GM21423 (cell line): ENCODE results near the gene RBM14.
A peak's percentile ranks its signal among the peaks of the same experiment; 100 is the strongest.
"Not testable (repeated sequence)": the region's sequence is repeated elsewhere in the genome, so short reads cannot be mapped to it uniquely, and the experiment has no call there.

Experiments
- ATAC-seq: cut with Tn5 transposase; IDR thresholded peaks from one replicate; pipeline ENCODE4 v1.9.1; 2021; ENCODE audit warnings: mild to moderate bottlenecking, moderate library complexity; ENCODE audit not compliant: unreplicated experiment

Gene RBM14, protein sequence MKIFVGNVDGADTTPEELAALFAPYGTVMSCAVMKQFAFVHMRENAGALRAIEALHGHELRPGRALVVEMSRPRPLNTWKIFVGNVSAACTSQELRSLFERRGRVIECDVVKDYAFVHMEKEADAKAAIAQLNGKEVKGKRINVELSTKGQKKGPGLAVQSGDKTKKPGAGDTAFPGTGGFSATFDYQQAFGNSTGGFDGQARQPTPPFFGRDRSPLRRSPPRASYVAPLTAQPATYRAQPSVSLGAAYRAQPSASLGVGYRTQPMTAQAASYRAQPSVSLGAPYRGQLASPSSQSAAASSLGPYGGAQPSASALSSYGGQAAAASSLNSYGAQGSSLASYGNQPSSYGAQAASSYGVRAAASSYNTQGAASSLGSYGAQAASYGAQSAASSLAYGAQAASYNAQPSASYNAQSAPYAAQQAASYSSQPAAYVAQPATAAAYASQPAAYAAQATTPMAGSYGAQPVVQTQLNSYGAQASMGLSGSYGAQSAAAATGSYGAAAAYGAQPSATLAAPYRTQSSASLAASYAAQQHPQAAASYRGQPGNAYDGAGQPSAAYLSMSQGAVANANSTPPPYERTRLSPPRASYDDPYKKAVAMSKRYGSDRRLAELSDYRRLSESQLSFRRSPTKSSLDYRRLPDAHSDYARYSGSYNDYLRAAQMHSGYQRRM

GRCh38 chr11:66616379-66617154 lies at the start of gene RBM14:
RBM14 (plus strand) TSS chr11:66616630; CDS start chr11:66616721, 91 bp downstream.
- peak; percentile 90 for ATAC-seq

DNA sequence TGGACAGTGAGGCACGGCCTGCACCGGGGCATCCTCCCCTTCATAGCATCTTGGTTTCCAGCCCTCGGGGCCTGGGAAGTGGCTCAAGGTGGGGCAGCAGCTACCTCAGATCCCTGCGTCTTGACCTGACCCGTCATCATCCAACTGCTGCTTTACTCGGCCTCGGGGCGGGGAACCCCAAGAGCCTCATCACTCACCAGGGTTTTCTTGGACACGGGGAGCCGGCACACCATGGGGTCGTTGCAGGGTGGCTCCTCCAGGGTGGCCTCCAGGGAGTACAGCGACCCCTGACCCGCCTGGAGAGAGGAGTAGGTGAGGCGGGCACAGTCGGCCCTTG lies 48.7 kb upstream of the RBM14 start:
- ATAC-seq, result no peak

- ATAC-seq, result no peak
Observed at GRCh38 chr11:66568124-66568916, 48.1 kb upstream of the RBM14 start, which contains the start of gene CTSF. CTSF (minus strand) TSS chr11:66568606; CDS start chr11:66568486, 120 bp downstream.

DNA sequence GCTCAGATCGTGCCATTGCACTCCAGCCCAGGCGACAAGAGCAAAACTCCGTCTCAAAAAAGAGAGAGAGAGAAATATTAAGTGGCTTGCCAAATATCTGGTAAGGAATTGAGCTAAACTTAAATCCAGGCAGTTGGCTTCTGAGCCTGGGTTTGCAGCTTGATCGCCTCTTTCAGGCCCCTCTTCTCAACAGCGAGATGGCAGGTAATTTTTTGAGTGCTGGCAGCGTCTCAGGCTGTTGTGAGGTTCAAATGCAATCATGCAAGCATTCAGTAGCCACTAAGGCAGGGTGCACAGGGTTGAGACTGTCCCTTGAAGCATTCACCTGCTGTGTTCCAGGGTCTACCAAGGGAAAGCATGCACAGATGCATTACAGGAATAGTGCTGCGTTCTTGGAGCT lies 47.4 kb upstream of the RBM14 start:
- ATAC-seq, result no peak

DNA sequence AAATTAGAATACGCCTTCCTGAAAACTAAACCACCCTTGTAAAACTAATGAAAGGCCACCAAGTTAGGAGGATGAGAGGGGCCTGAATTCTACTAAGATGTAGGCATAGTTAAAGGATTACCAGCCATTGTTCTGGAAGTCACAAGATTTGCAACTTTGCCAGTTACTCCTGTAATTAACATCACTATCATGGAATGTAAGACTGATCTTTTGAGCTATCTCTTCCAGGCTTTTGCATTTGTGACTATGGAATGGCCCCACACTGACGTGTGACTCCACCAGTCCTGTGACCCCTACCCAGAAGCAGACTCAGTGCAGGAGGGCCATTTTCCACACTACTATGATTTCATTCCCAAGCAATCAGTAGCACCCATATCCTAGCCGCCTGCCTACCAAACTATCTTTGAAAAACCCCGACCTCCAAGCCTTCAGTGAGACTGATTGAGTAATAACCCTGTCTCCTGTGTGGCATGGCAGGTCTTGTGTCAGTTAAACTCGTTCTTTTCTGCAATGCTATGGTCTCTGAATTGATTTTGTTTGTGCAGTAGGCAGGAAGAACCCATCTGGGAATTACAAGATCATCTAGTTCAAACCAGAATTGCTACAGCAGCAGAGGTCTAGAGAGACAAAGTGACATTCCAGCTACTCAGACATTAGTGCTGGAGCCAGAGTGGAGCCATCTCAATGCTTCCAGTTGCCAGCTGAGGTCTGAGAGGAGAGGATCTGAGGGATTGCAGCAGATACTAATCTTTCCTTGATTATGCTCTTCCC lies 46.2 kb upstream of the RBM14 start:
- ATAC-seq, result no peak

DNA sequence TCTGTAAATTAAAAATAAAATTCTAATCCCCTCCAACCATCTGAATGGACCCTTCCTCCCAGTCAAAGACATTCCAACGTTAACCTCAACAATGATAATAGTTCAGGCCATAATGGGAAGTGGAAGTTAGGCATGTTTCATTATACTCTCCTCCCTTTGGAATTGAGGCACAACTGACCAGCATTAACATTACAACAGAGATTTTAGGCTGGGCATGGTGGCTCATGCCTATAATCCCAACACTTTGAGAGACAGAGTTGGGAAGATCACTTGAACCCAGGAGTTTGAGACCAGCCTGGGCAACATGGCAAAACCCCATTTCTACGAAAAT lies 45.6 kb upstream of the RBM14 start:
- no peak for ATAC-seq

- ATAC-seq, result no peak
Observed at GRCh38 chr11:66579017-66579606, 37.3 kb upstream of the RBM14 start.

DNA sequence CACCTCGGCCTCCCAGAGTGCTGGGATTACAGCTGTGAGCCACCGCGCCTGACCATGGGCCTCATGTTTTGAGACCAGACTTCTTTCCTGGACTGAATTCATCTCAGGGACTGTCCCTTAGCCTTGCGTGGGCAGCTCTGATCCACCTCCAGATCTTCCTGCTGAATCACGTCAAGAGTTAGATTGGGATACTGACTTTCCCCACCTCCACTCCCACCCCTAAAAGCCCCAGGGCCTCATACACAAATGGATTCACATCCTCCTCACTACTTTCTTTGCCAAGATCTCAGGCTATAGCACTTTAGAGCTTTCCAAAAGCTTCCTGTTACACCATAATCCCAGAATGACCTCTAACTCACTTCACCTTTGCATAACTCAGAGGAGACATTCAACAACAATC lies 35.6 kb upstream of the RBM14 start:
- ATAC-seq, result no peak

DNA sequence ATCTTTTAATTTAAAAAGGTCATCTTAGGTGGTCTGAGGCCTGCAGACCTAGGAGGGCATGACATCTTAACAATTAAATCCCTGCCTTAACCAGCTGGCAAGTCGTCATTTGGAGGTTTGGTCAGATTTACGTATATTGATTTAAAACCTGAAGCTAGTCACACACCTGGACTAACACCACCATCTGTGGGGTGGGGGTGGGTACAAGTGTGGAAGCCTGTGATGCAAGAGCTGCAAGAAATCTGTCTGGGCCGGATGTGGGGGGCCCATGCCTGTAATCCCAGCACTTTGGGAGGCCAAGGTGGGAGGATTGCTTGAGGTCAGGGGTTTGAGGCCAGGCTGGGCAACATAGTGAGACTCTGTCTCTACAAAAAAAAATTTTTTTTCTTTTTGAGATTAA lies 35.2 kb upstream of the RBM14 start:
- no peak for ATAC-seq

- ATAC-seq, result not testable (repeated sequence)
Observed at GRCh38 chr11:66582565-66583147, 33.8 kb upstream of the RBM14 start.

- ATAC-seq, result not testable (repeated sequence)
Observed at GRCh38 chr11:66585447-66585846, 31.0 kb upstream of the RBM14 start.

GRCh38 chr11:66586136-66586535 lies 30.3 kb upstream of the RBM14 start:
- no peak for ATAC-seq

GRCh38 chr11:66589315-66589714 lies 27.1 kb upstream of the RBM14 start:
- not testable (repeated sequence) for ATAC-seq

DNA sequence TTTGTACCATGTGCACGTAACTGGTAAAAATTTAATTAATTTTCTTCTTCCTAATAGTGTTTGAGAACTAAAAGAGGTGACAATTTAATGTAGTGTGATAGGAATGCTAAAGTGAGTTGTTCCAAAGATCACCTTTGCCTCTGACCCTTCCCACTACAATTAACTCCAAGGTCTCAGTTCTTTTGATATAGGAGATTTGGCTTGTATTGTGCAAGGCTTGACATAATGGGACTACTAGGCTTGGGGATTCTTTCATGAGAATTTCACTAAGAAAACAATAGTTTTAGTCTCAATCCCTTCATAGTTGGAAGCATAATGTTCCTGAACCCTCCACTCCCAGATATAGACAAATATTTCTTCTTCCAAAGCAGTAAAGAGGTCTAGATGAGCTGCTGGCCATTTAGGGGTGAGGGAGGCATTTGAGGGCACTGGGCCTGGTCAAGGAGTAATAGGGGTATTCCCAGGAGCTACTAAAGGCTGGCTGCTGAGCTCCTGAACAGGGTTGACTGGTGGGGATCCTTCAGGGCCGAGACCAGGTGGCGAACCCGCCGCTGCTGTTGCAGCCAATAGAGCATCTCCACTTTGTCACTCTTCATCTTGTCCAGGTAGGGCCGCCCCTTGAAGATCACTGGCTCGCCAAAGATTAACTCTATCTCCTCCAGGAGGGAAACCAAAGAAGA lies 26.3 kb upstream of the RBM14 start:
- no peak for ATAC-seq

- no peak for ATAC-seq
Observed at GRCh38 chr11:66591175-66591574, 25.3 kb upstream of the RBM14 start.

DNA sequence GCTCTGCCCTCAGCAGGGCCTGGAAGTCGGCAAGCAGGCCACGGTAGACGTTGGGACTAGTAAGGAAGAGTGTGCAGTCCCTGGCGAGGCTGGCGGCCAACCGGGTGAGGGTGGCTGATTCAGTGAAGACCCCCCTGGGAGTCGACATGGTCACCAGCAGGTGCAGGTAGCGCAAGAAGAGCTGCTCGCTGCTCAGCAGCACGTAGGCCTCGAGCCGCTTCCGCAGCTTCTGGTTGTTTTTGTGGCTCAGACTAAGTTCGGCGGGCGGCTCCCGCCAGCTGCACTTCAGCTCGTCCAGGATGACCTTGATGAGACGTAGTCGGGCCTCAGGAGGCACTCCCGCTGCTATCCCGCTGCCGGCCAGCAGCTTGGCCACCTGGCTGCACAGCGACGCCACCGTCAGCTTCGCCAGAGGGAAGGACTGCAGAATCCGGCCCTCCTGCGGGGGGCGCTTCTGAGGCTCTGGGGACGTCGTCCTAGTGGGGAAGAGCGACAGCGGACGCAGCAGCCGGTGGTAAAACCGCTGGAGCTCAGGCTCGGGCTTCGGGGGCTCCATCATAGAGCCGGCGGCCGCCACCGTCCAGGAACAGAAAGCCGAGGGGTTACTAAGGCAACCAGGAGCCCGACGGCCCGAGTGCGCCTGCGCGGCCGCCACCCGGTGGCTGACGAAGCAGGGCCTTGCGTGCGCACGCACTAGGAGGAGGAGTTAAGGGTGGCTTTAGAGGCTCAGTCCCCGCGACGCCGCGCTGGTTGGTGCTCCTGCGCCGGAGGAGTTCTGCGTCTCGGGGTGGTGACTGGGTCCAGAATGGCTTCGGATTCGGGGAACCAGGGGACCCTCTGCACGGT lies 23.8 kb upstream of the RBM14 start, which contains the start of the genes CCDC87 and CCS:
TSS of gene CCDC87 (minus strand) at position 607 of the 846 bp plus-strand sequence. CDS start at position 559, 48 bp downstream.
TSS of gene CCS (plus strand) at position 729 of the 846 bp plus-strand sequence. CDS start at position 806, 77 bp downstream.
- peak; percentile 82 for ATAC-seq

GRCh38 chr11:66593303-66593635 lies 23.2 kb upstream of the RBM14 start:
- ATAC-seq, result no peak

- ATAC-seq, result no peak
Observed at GRCh38 chr11:66593650-66594049, 22.8 kb upstream of the RBM14 start.
